Colonic mucosa (tissue), 4 donors: ENCODE data around the gene GPR162. TPM values are rescaled to one million over a fixed set of nuclear protein-coding genes. Genes with fewer than 3 reads are reported as not detected.

Experiments used
- DNase-seq: peaks from one replicate; pipeline ENCODE4 v3.0.0-alpha.2; 2020
- H3K27ac ChIP-seq: fragments of 200-600 bp; one replicate; pipeline ENCODE4 v1.8.0; 2021
- H3K27me3 ChIP-seq: fragments of 200-600 bp; one replicate; pipeline ENCODE4 v1.8.0; 2021
- H3K36me3 ChIP-seq: fragments of 200-600 bp; one replicate; pipeline ENCODE4 v1.8.0; 2021
- H3K4me1 ChIP-seq: fragments of 200-600 bp; one replicate; pipeline ENCODE4 v1.8.0; 2021; ENCODE audit warnings: mild to moderate bottlenecking
- H3K4me3 ChIP-seq: fragments of 200-600 bp; one replicate; pipeline ENCODE4 v1.8.0; 2021
- H3K9ac ChIP-seq, 2 donors: one replicate each; pipeline ENCODE4 v1.7.0; 2013; ENCODE audit warnings: control low read depth in 2 of 2, low read depth in 2 of 2, low read length in 2 of 2
- H3K9me3 ChIP-seq: fragments of 200-600 bp; one replicate; pipeline ENCODE4 v1.8.0; 2021
- intact Hi-C: fragments of 100-400 bp; cut with DNase I; formaldehyde crosslinking; loops from one replicate; pipeline ENCODE4 v1.14.1; 2022
- total RNA-seq, 2 donors: library from RNA; stranded (reverse); fragmentation: NEBNext Ultra II Directional in 1 of 2; extraction: Animal tissue kit (Norgen Biotek cat#: 25700) in 1 of 2; gene quantifications; one replicate each; pipeline ENCODE4 v1.2.1, GENCODE V29; 2021
- TF ChIP-seq, protein P1 (sequence below): fragments of 200-600 bp; IDR thresholded peaks from one replicate; pipeline ENCODE4 v1.8.0; 2022; ENCODE audit warnings: antibody characterized with exemption, mild to moderate bottlenecking
- donor health status: healthy.
- donor health status: DM: no; HTN: no; CAD: no.
- donor health status: DM: no; HTN: no; CAD: no.

Gene GPR162
- total RNA-seq, 2 donors from 2014 or later, result 1.9 to 2.7 TPM

- no peaks in the 10 kb centered on the region for H3K36me3 ChIP-seq
- peak; percentile 48 for DNase-seq
- intact Hi-C loops, result loop anchor here (2.0 kb wide), 1 partner anchor 27 kb away; the partner anchor contains the start of gene MLF2
- no peaks in the 10 kb centered on the region for H3K4me1 ChIP-seq
- H3K9me3 ChIP-seq, result no peaks in the 10 kb centered on the region
- H3K4me3 ChIP-seq, result no peak overlapping the region
- H3K27me3 ChIP-seq, result no peaks in the 10 kb centered on the region
- H3K9ac ChIP-seq, result peak overlapping the region in 1 of 2 donors; percentile 1
- TF ChIP-seq, protein P1, sequence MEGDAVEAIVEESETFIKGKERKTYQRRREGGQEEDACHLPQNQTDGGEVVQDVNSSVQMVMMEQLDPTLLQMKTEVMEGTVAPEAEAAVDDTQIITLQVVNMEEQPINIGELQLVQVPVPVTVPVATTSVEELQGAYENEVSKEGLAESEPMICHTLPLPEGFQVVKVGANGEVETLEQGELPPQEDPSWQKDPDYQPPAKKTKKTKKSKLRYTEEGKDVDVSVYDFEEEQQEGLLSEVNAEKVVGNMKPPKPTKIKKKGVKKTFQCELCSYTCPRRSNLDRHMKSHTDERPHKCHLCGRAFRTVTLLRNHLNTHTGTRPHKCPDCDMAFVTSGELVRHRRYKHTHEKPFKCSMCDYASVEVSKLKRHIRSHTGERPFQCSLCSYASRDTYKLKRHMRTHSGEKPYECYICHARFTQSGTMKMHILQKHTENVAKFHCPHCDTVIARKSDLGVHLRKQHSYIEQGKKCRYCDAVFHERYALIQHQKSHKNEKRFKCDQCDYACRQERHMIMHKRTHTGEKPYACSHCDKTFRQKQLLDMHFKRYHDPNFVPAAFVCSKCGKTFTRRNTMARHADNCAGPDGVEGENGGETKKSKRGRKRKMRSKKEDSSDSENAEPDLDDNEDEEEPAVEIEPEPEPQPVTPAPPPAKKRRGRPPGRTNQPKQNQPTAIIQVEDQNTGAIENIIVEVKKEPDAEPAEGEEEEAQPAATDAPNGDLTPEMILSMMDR, result no peak
- H3K27ac ChIP-seq, result no peak overlapping the region
Observed at GRCh38 chr12:6779708-6780432, 41.8 kb upstream of the GPR162 start.

DNA sequence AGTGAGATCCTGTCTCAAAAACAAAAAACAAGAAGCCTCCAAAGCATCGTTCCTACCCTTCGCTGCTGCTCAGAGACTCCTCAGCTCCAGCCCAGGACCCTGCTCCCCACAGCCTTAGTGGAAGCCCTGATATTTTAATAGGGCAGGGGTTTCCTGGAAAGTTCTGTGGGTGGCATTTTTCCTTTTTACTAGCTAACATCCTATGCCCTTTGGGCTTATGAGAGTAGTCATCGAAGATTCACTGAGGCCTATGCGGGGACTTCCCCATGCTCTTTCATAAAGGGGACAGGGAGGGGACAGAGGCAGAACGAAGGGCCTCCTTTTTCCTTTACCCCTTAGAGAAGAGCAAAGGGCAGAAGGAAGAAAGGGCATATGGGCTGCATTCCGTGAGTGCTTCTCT lies 41.0 kb upstream of the GPR162 start:
- no peaks in the 10 kb centered on the region for H3K36me3 ChIP-seq
- H3K27ac ChIP-seq, result no peak overlapping the region
- TF ChIP-seq, protein P1, result no peak
- H3K4me3 ChIP-seq, result no peak overlapping the region
- intact Hi-C loops, result no loop called here
- DNase-seq, result no peak
- no peaks in the 10 kb centered on the region for H3K27me3 ChIP-seq
- H3K9ac ChIP-seq, result no peak overlapping the region
- no peaks in the 10 kb centered on the region for H3K4me1 ChIP-seq
- no peaks in the 10 kb centered on the region for H3K9me3 ChIP-seq

GRCh38 chr12:6782119-6782518 lies 39.5 kb upstream of the GPR162 start:
- Histone ChIP-seq H3K9me3 (no peaks in the 10 kb centered on the region), H3K27me3 (no peaks in the 10 kb centered on the region), H3K4me3 (no peak overlapping the region), H3K27ac (no peak overlapping the region), H3K4me1 (no peaks in the 10 kb centered on the region), H3K9ac (no peak overlapping the region), H3K36me3 (no peaks in the 10 kb centered on the region)
- intact Hi-C loops, result no loop called here
- DNase-seq, result no peak
- TF ChIP-seq, protein P1, result no peak

GRCh38 chr12:6782850-6783566 lies 38.6 kb upstream of the GPR162 start:
- Histone ChIP-seq H3K36me3 (no peaks in the 10 kb centered on the region), H3K4me3 (no peak overlapping the region), H3K4me1 (no peaks in the 10 kb centered on the region), H3K9ac (no peak overlapping the region), H3K27ac (no peak overlapping the region), H3K9me3 (no peaks in the 10 kb centered on the region), H3K27me3 (no peaks in the 10 kb centered on the region)
- intact Hi-C loops, result no loop called here
- TF ChIP-seq, protein P1, result no peak
- DNase-seq, result no peak

- H3K4me1 ChIP-seq, result no peaks in the 10 kb centered on the region
- no peak overlapping the region for H3K4me3 ChIP-seq
- H3K9ac ChIP-seq, result no peak overlapping the region
- no peak for DNase-seq
- intact Hi-C loops, result no loop called here
- H3K36me3 ChIP-seq, result no peaks in the 10 kb centered on the region
- no peaks in the 10 kb centered on the region for H3K27me3 ChIP-seq
- TF ChIP-seq, protein P1, result no peak
- no peak overlapping the region for H3K27ac ChIP-seq
- no peaks in the 10 kb centered on the region for H3K9me3 ChIP-seq
Observed at GRCh38 chr12:6783828-6784227, 37.8 kb upstream of the GPR162 start.
